NCI-H510A (cell line): ENCODE measurements around the gene TMEM250.
"Not testable (repeated sequence)": the region's sequence is repeated elsewhere in the genome, so short reads cannot be mapped to it uniquely, and the experiment has no call there.

Experiments used
- DNase-seq: peaks from one replicate; lab custom pipeline; 2025; lab: John Stamatoyannopoulos, UW

The TMEM250 gene

DNA sequence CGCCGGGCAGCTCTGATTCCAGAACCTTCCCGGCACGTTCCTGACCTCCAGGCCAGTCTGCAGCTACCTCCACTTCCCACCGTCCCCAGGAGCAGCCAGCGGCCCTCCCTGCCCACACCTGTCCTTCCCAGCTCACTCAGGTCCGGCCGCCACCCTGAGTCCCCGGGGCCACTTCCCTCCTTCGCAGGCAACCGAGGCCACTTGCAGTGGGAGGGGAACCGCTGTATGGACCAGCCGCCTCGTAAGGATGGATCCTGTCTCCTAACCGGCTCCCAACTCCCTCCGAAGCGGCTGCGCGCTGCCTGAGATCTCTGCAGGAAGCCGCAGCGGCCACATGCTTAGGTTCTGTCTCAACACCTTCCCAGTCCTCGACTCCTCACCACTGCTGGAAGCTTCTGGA is 7.5 kb downstream of the TMEM250 start:
- no peak for DNase-seq

DNA sequence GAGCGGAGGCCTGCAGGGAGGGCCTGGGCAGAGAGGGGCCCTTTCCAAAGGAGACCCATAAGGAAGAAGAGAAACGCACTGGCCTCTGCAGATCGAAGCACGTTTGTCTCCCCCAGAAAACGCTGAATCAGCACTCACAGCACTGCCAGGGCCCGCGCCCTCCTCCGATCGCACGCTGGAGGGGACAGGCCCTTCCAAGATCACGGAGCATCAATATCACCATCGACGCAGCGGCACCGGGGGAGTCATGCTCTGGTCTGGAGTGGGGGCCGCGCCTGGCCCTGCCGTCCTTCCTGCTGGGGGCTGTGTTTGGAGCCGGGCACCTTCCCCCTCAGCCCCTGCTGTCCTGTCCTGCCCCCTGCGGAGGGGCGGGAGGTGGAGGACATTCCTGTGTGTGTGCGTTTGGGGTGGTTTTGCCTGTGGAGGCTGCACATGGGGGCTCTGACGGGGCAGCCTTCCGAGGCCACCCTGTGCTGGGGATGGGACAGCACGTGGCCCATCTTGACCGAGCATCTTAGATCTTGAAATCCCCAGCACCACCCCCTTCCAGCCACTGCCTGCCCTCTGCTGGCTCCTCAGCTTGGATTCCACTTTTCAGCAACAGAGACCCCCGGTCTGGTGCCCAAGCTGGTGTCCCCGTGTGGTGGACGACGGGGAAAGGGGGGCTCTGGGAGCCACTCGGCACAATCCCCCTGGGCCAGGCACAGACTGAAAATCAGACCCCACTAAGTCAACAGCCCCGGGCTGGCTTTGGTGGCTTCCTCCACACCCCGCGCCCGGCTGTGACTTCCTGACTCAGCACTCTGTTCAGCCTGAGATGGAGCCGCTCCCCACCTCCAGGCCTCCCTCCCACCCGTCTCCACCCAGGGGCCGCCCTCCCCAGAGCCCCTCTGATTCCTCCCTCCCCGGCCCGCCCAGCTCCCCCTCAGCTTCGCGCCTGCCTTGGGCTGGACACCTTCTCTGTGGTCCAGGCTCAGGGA is 8.3 kb downstream of the TMEM250 start:
- DNase-seq, result no peak

DNA sequence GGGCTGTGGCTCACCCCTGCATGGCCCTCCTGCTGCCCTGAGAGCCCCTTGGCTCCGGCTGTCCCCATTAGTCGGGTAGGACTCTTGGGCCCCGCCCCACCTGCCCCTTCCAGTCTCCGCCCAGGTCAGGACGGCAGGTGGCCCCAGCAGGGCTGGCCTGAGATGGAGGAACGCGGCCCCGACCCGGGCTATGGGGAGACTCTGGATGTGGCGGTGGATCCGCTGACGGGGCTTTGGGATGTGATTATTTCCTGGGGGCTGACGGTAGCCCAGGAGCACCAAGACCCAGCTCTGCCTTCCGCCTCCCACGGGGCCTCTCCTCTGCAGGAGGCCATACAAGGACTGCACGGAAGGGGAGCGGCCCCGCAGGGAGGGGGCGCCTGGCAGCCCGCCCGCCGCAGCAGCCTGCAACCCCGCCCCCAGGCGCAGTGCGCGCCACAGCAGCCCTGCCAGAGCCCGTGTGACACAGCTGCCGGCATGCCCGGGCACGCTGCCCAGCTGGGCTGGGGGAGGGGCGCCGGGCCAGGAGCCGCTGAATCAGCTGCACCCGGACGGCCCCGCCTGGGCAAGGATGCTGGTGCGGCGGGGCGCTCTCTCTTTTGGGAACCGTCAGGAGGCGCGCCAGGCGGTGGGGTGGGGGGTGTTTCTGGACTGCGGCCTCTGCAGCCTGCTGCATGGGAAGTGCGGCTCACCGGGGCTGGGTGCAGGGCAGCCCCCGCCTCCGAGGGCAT is 9.2 kb downstream of the TMEM250 start:
- DNase-seq, result peak; percentile 97

DNA sequence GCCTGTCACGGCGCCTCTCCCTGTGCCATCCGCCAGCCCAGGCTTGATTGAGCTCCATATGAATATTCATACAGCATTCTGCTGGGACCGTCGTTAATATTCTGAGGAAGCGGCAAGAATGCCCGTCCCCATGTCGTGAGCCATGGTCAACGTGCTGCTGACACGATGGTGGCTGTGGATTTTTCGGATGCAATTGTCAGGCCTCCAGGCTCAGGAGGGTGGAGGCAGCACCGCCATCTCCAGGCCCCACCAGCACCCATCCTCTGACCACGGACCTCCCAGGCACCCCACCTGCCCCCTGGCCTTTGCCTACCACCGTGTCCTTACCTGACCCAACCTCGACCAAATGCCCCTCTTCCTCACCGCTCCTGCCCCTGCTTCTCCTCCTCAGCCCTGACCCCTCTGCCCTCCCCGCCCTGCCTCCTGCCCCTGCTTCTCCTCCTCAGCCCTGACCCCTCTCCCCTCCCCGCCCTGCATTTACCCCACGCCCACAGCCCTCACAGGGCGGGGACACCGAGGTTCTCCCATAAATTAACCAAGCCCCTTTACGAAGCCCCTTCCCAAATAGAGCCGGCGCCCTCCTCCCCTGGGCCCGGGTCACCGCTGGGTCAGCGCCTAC is 9.9 kb downstream of the TMEM250 start:
- DNase-seq, result no peak

DNA sequence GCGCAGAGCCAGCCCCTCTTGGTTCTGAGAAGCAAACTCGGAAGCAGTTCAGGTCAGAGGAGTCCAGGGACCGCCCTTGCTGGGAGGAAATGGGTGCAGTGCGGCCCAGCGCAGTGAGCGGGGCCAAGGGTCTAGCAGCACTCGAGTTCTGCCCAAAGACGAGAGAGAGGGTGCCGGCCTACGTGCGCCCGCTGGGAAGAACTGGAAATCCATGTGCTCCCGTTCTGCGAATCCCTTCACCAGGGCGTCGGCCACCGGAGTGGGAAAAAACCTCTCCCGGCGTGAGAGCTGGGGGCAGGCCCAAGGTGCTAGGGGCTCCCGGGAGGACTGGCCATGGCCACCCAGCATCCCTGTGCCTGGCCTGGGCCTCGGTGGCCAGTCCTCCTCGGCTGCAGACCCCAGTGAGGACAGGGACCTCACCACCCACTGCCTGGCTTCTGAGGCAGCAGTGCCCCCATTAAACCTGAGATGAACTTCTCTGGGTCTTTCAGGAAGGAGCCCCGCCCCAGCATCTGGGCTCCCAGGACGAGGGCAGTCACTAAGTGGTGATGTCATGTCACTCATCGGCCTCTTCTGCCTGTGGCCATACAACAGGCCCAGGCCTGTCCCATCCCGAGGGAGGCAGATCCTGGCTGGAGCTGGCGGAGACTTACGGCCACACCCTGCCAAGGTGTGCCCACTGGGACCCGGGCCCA is 10.6 kb downstream of the TMEM250 start:
- peak; percentile 97 for DNase-seq

DNA sequence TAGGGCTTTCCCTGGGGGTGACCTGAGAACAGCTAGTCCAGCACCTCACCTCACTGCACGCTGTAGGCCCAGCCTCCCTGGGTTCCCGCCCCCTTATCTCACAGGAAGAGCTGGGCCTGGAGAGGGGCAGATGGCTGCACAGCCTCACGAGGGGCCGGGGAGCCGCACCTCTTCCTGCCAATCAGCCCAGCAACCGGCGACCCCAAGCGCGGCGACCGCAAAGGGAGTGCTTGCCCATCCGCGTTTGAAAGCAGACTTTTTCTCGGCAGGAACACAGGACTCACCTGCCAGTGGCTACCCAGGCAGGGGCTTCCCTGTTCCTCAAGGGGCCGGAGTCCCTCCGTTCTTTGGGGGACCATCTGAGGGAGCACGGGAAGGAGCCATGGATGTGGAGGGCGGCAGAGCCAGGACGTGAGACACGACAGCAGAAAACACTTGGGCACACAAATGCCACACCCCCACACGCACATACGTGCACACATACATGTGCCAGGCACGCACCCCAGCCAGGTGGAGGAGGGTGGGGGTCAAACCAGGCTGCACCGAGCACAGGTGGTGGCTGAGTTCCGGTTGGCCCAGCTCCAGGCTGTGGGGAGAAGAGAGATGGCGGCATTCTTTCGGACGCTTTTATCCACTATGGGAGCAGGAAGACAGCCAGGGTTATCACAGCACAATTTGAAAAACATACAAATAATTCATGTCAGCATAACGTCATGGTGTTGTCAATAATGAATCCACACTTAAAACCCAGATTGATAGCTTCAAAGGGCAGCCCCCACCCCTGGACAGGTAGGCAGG is 11.3 kb downstream of the TMEM250 start:
- DNase-seq, result peak; percentile 90

DNA sequence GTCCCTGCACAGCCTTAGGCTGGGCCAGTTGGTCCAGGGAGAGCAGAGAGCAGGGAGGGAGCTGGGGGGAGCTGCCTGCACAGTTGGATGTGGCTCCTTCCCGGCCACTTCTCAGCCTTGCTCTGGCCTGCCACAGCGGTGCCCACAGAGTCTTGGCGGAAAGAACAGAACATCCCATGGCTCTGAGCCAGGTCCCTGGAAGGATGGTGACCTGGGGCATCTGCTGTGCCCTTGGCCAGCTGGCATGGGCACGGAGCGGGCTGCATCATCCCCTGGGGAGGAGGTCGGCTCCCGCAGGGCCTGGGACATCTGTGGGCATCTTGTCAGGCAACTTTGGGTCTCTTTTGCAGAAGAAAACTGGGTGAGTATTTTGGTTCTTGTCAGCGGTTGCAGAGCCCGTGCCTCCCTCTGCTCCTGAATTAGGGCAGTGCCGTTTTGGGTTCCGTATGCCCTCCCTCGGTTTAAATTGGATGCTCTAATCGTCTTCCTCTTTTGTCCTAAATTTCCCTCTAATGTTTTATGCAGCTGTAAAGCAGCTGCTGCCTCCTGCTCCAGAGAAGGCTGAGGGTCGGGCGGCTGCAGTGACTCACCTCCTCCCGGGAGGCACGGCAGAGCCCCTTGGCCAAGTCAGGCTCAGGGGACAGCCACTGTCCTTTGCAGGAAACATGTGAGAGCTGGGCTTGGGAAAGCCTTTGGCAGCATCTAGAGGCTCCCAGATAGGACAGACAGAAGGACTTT is 13.1 kb downstream of the TMEM250 start:
- no peak for DNase-seq

DNA sequence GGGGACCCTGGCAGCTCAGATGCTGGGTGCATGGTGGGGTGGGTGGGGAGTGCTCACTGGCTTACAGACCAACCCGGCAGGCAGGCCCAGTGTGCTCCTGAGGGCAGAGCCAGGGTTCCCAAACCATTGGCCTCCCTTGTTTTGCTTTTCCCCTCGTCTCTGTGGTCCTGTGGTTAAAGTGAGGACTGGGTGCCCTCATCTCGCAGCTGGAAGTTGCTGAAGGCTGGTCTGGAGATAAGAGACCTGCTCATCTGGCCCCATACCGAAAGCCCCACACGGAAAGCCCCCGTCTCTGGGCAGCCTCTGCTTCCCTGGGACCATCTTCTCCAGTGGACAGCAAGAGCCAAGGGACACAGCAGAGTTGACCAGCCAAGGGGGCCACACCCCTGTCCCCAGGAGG is 13.8 kb downstream of the TMEM250 start:
- no peak for DNase-seq

DNA sequence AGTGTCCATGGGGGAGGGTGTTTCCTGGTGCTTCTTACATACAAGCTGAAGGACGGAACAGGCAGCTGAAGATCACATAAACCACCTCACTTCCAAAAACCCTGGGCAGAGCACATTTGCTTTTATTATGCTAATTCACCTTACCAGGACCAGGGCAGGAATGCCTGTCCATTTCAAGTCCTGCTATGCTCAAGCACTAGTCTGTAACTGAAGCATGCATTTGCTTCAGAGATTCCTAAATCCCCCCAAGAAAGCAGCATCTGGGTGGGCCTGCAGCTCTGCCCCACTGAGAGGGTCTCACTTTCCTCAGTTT is 14.2 kb downstream of the TMEM250 start:
- DNase-seq, result no peak

DNA sequence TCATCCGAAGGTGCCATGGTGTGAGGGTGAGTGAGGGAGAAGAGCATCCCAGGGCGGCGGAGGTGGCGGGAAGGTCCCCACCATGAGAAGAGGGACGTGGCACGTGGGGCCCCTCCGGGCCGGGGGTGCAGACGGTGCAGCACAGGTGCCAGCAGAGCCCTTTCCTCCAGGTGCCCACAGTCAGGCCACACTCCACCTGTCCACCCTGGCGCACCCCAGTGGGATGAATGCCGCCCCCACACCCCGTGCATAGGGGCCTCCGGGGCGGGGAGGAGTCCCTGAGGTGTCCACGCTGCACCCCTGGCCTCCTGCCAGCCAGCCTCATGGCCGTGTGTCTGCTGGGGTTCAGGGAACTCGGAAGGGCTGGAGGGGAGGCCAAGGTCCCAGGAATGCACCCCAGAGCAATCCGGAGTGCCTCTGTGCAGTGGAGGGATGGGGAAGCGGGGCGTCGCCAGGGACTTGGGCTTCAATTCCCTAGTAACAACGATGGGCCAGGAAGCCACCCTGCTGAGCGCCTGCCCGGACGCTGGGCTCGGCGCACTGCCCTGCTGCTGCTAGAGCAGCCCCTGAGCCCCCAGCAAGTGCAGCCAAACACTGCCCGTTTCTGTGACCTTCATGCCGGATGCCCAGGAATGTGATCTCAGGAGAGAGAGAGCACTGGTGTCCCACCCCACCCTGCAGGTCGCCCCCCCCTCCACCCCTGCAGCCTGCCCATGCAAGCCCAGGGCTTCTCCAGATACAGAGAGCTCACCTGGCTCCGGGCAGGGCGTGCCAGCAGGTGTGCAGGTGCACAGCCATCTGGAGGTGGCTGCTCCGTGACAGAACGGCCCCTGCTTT is 14.8 kb downstream of the TMEM250 start:
- peak; percentile 93 for DNase-seq

DNA sequence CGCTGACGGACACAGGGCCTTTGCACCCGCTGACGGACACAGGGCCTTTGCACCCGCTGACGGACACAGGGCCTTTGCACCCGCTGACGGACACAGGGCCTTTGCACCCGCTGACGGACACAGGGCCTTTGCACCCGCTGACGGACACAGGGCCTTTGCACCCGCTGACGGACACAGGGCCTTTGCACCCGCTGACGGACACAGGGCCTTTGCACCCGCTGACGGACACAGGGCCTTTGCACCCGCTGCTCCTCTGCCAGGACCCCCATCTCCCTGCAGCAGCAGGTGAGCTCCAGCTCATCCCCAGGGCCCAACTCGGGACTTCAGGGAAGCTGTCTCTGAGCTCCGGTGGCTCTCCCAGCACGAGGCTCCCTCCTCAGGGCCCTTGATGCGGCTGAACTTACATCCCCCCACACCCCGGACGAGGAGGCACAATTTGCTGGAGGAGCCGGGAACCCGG is 17.0 kb downstream of the TMEM250 start:
- not testable (repeated sequence) for DNase-seq

DNA sequence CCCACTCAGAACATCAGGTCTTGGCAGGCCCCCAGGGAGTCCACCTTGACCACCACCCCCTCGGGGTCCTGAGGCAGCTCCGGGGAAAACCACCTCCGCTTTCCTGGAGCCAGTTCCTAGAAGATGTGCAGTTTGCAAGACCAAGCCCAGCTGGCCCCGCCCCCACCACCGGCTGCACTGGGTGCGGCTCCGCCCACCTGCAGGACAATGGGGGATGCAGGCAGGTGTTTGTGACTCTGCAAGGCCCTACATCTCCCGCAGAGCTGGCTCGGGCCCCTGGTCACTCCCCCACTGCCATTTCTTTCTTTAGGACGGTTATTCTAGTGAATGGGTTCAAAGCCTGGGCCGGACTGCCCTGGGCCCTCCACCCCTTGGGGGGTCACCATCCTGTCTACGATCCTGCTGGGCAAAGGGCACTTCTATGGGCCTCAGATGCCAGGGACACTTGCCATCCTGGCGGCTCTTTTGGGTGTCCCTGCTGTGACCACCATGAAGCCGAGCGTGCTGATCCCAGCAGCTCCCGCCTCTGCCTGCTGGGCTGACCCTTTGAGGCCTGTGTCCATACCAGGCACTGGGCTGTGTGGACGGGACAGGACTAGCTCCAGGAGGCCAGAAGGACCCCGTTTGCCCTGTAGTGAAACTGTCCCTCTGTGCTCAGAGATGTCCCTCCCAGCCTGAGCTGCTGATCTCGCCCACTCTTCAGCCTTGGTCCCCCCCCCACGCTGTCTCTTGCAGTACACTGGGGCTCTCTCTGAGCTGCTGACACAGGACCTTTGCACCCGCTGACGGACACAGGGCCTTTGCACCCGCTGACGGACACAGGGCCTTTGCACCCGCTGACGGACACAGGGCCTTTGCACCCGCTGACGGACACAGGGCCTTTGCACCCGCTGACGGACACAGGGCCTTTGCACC is 17.7 kb downstream of the TMEM250 start:
- DNase-seq, result peak; percentile 70

DNA sequence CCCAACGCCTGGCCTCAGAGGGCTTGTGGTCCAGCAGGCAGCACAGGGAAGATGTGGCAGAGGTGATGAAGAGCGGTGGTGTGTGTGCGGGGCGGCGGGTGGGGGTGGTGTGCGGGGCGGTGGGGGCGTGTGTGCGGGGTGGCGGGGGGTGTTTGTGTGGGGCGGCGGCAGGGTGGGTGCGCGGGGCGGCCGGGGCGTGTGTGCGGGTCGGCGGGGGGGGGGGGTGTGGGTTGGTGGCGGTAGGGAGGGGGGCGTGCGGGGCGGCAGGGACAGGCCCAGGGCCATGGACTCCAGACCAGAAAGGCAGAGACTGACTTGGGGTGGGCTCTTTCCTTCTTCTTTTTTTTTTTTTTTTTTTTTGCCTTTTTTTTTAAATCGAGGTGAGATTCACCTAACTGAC is 19.1 kb downstream of the TMEM250 start:
- no peak for DNase-seq

DNA sequence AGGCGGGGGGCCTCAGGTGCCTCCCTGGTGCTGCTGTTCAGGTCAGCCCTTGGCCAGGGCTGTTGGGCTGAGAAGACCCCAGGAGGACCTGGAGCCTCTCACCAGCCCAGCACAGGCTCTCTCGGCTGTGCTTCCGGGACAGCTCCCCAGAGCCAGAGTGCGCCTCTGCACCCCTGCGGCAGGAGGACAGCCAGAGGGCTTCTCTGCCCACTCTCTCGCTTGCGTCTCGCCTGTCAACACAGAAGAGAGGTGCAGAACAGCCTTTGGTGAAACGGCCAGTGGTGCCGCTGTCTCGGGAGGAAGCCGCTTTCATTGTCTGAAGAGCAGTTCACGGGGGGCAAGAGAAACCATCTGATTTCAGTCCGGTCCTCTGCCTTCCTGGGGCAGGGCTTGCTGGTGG is 19.8 kb downstream of the TMEM250 start:
- no peak for DNase-seq

DNA sequence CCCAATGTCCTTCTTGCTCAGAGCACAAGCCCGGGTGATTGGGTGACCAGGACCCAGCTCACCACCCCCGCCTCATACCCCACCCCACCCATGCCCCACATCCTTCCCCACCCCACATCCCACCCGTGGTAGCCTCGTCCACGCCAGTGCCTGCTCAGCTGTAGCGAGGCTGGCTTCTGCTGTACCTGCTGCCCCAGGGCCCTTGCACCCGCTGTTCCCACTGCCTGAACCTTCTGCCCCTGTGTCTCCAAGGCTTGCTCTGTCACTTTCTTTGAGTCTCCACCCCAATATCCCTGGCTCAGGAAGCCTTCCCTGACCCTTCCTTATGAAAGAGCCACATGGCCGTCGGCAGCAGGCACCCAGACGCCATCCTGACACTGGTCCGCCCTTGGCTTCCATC is 20.5 kb downstream of the TMEM250 start:
- DNase-seq, result no peak

DNA sequence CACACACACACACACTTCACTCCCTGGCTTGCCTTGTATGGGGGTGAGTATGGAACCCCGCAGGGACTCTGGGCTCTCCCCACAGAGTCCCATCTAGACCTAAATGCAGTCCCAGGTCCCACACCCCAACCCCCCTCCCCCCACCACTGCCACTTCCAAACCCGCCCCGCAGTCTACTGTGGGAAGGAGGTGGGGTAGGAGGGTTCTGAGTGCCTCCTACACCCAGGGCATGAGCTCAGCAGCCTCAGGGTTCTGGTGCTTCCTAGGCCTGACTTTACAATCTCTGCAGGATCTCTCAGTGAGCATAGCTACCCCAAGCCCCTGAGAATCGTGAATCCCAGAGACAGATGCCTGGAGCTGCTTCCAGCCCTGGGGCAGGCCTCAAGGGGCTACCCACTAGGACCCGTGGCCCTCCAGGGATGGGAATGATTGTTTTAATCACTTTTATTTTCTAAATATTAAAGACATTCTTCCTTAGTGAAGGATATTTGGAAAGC is 22.1 kb downstream of the TMEM250 start:
- no peak for DNase-seq

DNA sequence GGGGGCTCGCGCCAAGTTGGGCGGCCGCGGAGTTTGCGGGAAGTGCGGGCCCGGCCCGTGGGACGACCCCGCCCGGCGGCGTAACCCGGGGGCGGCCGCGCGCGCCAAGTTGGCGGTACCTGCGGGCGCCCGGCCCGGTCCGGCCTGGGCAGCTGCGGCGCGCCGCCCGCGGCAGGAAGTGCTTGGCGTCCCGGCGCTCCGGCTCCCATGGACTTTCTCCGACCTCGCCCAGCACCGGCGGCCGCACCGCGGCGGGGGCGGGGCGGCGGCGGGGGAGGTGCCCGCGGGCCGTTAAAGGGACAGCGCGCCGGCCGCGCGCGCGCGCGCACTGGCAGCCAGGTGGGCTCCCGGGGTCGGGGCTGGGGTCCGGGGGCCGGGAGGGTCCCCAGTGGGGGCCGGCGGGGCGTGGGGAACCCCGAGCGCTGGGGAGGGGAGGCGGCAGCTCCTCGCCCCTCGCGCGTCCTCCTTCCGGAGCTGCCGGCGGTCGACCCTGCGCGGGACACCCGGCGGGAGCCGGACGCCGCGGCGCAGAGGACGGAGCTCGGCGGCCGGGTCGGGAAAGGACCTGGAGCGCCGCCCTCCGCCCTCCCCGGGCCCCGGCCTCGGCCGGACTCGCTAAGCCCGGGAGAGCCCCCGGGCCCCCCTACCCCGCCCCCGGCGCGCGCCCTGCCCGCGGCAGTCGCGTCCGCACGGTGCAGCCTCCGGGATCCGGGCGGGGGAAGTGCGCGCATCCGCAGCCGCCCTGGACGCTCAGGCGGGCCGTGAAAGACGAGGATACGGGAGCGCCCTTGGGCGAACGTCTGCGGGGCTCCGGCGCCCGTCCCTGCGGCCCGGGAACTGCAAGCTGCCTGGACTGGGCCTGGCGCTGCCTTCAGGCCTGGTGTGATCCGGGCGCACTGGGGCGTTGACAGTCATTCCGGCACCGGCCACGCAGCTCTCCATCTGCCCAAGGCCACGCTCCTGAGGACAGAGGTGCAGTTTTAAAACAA is 23.3 kb downstream of the TMEM250 start, which contains the start of gene NACC2:
NACC2 (minus strand) TSS at position 220 of the 989 bp plus-strand sequence. CDS start 44,768 bp downstream, outside the sequence.
- peak; percentile 46 for DNase-seq
